DND-41 (cell line): ENCODE data around the gene PLD6.
A peak's percentile ranks its signal among the peaks of the same experiment; 100 is the strongest.

Experiments used
- ATAC-seq: fragments of 200-7000 bp; cut with Tn5 transposase; 3 replicates; pipeline ENCODE4 v1.9.1; 2021; ENCODE audit warnings: low read depth; ENCODE audit not compliant: insufficient read depth
- DNase-seq: peaks from one replicate; pipeline ENCODE4 v3.0.0-alpha.2; 2020
- H2AFZ ChIP-seq: 2 replicates; pipeline ENCODE4 v1.6.0; 2012; ENCODE audit warnings: low read depth, low read length
- H3K27ac ChIP-seq: 2 replicates; pipeline ENCODE4 v1.5.1; 2012; ENCODE audit warnings: low read length, inconsistent platforms
- H3K27me3 ChIP-seq: fragments of 200-600 bp; sonication (generic); 2 replicates; pipeline ENCODE4 v1.6.0; 2012; ENCODE audit warnings: low read length, mild to moderate bottlenecking, inconsistent platforms; ENCODE audit not compliant: insufficient read depth, poor library complexity
- H3K36me3 ChIP-seq: 2 replicates; pipeline ENCODE4 v1.5.1; 2012; ENCODE audit warnings: low read length, inconsistent platforms; ENCODE audit not compliant: insufficient read depth
- H3K4me1 ChIP-seq: 2 replicates; pipeline ENCODE4 v1.5.1; 2012; ENCODE audit warnings: mild to moderate bottlenecking, low read length; ENCODE audit not compliant: insufficient read depth
- H3K4me2 ChIP-seq: 2 replicates; pipeline ENCODE4 v1.6.0; 2012; ENCODE audit warnings: mild to moderate bottlenecking, moderate library complexity, low read length, inconsistent platforms; ENCODE audit not compliant: insufficient read depth
- H3K4me3 ChIP-seq, 2 experiments: fragments of 200-600 bp in 1 of 2; shearing (Covaris generic) in 1 of 2; 2 replicates each; pipeline ENCODE4 v1.5.1; 2012 to 2016; ENCODE audit warnings: inconsistent platforms in 2 of 2, low read length in 2 of 2, mild to moderate bottlenecking in 2 of 2, low read depth in 1 of 2, moderate library complexity in 1 of 2
- H3K79me2 ChIP-seq: 2 replicates; pipeline ENCODE4 v1.6.0; 2012; ENCODE audit warnings: low read length, inconsistent platforms; ENCODE audit not compliant: insufficient read depth
- H3K9ac ChIP-seq: 2 replicates; pipeline ENCODE4 v1.6.0; 2012; ENCODE audit warnings: low read depth, mild to moderate bottlenecking, inconsistent platforms, low read length, moderate library complexity
- H3K9me3 ChIP-seq: 2 replicates; pipeline ENCODE4 v1.5.1; 2012; ENCODE audit warnings: low read length, moderate library complexity, mild to moderate bottlenecking, inconsistent platforms; ENCODE audit not compliant: insufficient read depth, severe bottlenecking
- H4K20me1 ChIP-seq: 2 replicates; pipeline ENCODE4 v1.6.0; 2012; ENCODE audit warnings: low read length; ENCODE audit not compliant: insufficient read depth
- EZH2 ChIP-seq: IDR thresholded peaks from 3 replicates; pipeline ENCODE4 v1.6.1; 2012; ENCODE audit warnings: borderline replicate concordance, low read depth, mild to moderate bottlenecking, moderate library complexity, low read length, inconsistent platforms; ENCODE audit not compliant: severe bottlenecking
- TF ChIP-seq, protein P1 (sequence below): IDR thresholded peaks from 2 replicates; pipeline ENCODE4 v1.5.1; 2012; ENCODE audit warnings: borderline replicate concordance, low read length, moderate library complexity, mild to moderate bottlenecking; ENCODE audit not compliant: poor library complexity, severe bottlenecking; ENCODE audit errors: extremely low read depth

PLD6 gene

DNA sequence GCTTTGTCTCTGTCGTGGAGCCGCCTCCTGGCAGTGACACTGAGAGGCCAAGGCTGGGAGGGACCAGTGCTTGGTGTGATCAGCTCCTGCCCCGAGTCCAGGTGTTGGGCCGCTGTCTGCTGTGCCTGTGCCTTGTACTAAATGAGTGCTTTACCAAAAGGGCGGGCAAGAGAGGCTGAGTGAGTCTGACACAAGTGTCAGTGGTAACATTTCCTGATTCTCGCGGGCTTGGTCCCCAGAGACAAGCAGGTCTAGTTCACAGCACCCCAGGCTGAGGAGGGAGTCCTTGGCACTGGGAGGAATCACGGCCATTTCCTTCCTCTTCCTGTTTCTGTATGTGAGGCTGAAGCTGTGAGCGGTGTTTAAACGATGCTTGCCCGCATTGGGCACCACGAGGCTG is 30.2 kb downstream of the PLD6 start:
- peaks cover 96% of the 10 kb centered on the region for H3K36me3 ChIP-seq
- no peak overlapping the region for H2AFZ ChIP-seq
- DNase-seq (peak; percentile 25), ATAC-seq (peak; percentile 39; the same call in 1 of the 3 replicates)
- no peaks in the 10 kb centered on the region for H3K9me3 ChIP-seq
- H3K79me2 ChIP-seq, result no peaks in the 10 kb centered on the region
- H4K20me1 ChIP-seq, result peaks cover 3% of the 10 kb centered on the region; the same call in 1 of the 2 replicates
- H3K27ac ChIP-seq, result no peak overlapping the region
- H3K27me3 ChIP-seq, result no peaks in the 10 kb centered on the region
- TF ChIP-seq, protein P1, sequence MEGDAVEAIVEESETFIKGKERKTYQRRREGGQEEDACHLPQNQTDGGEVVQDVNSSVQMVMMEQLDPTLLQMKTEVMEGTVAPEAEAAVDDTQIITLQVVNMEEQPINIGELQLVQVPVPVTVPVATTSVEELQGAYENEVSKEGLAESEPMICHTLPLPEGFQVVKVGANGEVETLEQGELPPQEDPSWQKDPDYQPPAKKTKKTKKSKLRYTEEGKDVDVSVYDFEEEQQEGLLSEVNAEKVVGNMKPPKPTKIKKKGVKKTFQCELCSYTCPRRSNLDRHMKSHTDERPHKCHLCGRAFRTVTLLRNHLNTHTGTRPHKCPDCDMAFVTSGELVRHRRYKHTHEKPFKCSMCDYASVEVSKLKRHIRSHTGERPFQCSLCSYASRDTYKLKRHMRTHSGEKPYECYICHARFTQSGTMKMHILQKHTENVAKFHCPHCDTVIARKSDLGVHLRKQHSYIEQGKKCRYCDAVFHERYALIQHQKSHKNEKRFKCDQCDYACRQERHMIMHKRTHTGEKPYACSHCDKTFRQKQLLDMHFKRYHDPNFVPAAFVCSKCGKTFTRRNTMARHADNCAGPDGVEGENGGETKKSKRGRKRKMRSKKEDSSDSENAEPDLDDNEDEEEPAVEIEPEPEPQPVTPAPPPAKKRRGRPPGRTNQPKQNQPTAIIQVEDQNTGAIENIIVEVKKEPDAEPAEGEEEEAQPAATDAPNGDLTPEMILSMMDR, result no peak
- no peak for TF ChIP-seq EZH2
- no peak overlapping the region for H3K4me3 ChIP-seq
- no peaks in the 10 kb centered on the region for H3K4me1 ChIP-seq
- no peak overlapping the region for H3K9ac ChIP-seq
- H3K4me2 ChIP-seq, result no peak overlapping the region

DNA sequence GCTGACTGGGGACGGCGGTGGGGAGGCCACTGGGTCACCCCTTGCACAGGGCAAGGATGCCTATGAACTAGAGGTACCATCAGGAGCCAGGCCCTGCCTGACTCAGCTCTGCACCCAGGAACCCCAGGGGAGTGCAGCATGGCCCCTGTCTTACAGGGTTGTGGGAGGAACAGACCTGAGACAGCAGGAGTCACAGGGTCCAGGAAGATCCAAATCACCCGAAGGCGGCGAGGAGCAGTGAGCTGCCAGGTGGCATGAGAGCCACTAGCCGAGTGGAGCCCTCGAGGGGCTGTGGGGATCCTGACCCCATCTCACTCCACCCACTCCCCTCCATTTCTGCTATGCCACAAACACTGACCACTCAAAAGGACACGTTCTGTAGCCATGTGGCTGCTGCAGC is 30.8 kb downstream of the PLD6 start:
- Histone ChIP-seq H4K20me1 (peaks cover 5% of the 10 kb centered on the region; the same call in 1 of the 2 replicates), H2AFZ (no peak overlapping the region), H3K4me1 (no peaks in the 10 kb centered on the region), H3K4me2 (no peak overlapping the region), H3K9me3 (no peaks in the 10 kb centered on the region), H3K4me3 (no peak overlapping the region), H3K36me3 (peaks cover 94% of the 10 kb centered on the region), H3K27ac (no peak overlapping the region), H3K27me3 (no peaks in the 10 kb centered on the region), H3K9ac (no peak overlapping the region), H3K79me2 (no peaks in the 10 kb centered on the region)
- DNase-seq (no peak), ATAC-seq (no peak)
- TF ChIP-seq, protein P1, result no peak
- TF ChIP-seq EZH2, result no peak

DNA sequence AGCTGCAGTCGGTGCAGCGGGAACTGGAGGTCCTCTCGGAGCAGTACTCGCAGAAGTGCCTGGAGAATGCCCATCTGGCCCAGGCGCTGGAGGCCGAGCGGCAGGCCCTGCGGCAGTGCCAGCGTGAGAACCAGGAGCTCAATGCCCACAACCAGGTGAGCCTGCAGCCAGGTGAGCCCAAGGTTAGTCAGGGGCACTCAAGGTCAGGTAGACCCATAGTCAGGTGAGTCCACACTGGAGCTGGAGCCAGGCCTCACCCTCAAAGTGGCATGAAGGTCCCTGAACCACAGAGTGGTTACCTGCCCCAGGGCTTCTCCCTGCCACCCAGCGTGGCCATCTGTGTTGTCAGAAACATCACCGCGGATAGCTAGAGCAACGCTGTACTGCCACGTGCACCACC is 32.2 kb downstream of the PLD6 start:
- Histone ChIP-seq H3K36me3 (peaks cover 89% of the 10 kb centered on the region), H3K4me3 (no peak overlapping the region), H3K9me3 (no peaks in the 10 kb centered on the region), H3K9ac (no peak overlapping the region), H3K27ac (no peak overlapping the region), H4K20me1 (peaks cover 5% of the 10 kb centered on the region), H3K4me1 (no peaks in the 10 kb centered on the region), H3K79me2 (no peaks in the 10 kb centered on the region), H2AFZ (no peak overlapping the region), H3K4me2 (no peak overlapping the region), H3K27me3 (no peaks in the 10 kb centered on the region)
- ATAC-seq (no peak), DNase-seq (no peak)
- TF ChIP-seq, protein P1, result no peak
- no peak for TF ChIP-seq EZH2

DNA sequence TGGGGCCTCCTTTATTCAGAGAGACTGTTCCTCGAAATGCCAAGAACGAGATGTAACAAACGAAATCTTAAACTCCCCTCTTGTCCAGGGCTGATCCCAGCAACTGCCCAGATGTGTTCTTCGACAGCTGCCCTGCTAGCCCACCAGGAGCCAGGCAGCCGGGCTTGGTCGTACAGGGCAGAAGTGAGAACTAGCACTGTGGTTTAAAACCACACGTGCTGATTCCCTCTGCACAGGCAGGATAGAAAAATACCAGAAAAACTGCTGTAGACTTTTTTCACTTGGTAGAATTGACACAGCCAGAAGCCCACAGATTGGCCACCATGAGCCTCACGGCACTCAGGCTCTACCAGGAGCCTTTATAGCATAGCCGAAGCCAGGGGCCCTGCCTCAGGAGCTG is 33.1 kb downstream of the PLD6 start:
- Histone ChIP-seq H3K9ac (no peak overlapping the region), H3K36me3 (peaks cover 90% of the 10 kb centered on the region), H3K27ac (no peak overlapping the region), H4K20me1 (peaks cover 10% of the 10 kb centered on the region), H3K4me1 (no peaks in the 10 kb centered on the region), H3K79me2 (no peaks in the 10 kb centered on the region), H3K4me2 (no peak overlapping the region), H3K27me3 (no peaks in the 10 kb centered on the region), H3K4me3 (no peak overlapping the region), H3K9me3 (no peaks in the 10 kb centered on the region), H2AFZ (no peak overlapping the region)
- ATAC-seq (no peak), DNase-seq (no peak)
- TF ChIP-seq, protein P1, result no peak
- TF ChIP-seq EZH2, result no peak
